GM12801 (cell line): ENCODE data around the gene PLCG1.

Source experiments
- TF ChIP-seq, protein P1 (sequence below): IDR thresholded peaks from one replicate; pipeline ENCODE4 v1.5.1; 2011; ENCODE audit warnings: control low read depth; ENCODE audit not compliant: insufficient read length; ENCODE audit errors: extremely low read depth

The PLCG1 gene

DNA sequence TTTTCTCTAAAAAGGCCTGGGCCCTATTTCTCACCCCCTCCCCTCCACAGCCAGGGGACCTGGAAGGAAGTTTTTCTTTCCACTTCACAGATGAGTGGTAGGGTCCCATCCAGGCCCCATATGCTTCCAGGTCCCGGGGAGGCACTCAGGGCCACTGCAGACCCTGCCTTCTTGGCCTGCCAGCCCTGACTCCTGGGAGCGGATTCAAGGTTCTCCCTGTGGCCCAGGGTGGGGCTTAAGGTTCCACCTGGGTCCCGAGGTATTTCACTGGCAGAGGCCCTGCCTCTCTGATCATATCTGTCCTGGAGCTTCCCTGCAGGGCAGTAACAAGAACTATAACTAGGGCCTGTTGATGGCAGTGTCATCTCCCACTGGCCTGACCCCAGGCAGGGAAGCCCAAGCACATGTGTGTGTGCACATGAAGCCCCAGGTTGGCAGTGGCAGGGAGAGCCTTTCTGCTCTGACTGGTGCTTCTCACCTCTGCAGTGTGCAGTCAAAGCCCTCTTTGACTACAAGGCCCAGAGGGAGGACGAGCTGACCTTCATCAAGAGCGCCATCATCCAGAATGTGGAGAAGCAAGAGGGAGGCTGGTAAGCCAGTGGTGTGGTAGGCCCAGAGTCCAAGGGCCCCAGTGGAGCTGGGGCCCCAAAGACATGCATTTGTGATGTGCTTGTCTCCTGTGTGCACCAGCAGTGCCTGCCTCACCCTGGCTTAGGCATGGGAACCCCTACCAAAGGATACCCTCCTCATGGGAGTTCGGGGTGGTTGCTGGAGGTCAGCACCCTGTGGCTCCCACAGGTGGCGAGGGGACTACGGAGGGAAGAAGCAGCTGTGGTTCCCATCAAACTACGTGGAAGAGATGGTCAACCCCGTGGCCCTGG, 31.2 kb downstream of the PLCG1 start:
- TF ChIP-seq, protein P1, sequence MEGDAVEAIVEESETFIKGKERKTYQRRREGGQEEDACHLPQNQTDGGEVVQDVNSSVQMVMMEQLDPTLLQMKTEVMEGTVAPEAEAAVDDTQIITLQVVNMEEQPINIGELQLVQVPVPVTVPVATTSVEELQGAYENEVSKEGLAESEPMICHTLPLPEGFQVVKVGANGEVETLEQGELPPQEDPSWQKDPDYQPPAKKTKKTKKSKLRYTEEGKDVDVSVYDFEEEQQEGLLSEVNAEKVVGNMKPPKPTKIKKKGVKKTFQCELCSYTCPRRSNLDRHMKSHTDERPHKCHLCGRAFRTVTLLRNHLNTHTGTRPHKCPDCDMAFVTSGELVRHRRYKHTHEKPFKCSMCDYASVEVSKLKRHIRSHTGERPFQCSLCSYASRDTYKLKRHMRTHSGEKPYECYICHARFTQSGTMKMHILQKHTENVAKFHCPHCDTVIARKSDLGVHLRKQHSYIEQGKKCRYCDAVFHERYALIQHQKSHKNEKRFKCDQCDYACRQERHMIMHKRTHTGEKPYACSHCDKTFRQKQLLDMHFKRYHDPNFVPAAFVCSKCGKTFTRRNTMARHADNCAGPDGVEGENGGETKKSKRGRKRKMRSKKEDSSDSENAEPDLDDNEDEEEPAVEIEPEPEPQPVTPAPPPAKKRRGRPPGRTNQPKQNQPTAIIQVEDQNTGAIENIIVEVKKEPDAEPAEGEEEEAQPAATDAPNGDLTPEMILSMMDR, result no peak

DNA sequence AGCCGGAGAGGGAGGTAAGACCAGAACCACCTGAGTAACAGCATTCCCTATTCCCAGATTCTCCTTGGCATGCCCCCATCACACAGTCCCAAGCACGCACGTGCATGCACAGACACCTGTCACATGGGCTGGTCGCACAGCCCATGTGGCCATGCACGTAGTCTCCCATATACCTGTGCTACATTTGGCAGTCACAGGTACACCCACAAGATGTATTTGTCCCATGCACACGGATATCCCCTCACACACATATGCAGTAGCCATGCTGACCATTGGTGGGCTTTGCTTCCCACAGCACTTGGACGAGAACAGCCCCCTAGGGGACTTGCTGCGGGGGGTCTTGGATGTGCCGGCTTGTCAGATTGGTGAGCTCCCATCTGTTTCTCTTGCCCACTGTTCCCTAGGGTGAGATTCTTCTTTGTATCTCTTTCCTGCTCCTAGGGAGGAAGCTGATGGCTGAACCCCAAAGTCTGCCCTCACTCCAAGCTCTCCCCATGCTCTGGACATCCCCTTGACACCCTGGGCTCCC, 31.9 kb downstream of the PLCG1 start:
- TF ChIP-seq, protein P1, result no peak

DNA sequence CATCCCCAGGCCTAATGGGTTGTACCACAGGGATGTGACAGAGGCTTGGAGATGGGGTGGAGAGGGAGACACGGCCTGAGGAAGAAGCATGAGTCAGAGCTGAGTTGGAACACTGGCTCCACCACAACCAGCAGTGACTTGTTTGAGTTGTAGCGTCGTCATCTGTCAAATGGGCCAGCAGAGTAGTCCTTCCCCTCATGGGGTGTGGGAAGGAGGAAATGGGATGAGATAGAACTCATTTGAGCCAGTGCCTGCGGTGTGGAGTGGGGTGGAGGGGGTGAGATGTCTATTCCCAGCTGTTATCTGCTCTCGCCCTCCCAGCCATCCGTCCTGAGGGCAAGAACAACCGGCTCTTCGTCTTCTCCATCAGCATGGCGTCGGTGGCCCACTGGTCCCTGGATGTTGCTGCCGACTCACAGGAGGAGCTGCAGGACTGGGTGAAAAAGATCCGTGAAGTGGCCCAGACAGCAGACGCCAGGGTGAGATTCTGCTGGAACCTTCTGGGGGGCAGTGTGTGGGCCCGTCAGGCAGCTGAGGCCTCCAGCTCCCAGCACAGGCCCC, 32.5 kb downstream of the PLCG1 start:
- TF ChIP-seq, protein P1, result no peak

DNA sequence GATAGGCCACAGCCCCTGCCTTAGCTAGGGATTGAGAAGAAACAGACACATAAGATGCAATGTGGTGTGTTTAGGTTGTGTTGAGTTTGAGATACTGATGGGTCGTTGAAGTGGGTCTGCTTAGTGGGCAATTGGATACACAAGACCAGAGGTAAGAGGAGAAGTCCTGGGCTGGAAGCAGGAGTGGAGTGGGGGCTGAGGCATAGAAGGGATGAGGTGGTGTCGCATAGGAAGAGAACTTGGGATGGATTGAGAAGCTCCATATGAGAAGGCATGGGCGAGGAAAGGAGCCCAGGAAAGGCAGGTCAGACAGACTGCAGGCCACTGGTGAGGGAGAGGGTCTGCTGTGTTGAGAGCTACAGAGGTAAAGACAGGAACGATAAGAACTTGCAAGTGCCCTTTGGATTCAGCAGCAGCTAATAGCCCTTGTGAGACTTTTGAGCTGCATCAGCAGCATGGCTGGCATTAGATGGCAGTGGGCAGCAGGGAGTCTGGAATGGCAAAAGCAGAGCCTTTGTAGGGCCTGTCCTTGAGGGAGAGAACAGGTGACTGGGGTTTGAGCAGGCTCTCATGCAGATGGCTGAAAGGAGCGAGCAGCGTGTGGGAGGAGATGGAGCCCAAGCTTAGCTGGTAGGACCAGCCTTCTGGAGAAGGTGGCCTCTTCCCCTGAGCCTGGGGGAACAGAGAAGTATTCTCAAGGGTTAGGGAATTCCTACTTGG, 33.2 kb downstream of the PLCG1 start:
- TF ChIP-seq, protein P1, result no peak

DNA sequence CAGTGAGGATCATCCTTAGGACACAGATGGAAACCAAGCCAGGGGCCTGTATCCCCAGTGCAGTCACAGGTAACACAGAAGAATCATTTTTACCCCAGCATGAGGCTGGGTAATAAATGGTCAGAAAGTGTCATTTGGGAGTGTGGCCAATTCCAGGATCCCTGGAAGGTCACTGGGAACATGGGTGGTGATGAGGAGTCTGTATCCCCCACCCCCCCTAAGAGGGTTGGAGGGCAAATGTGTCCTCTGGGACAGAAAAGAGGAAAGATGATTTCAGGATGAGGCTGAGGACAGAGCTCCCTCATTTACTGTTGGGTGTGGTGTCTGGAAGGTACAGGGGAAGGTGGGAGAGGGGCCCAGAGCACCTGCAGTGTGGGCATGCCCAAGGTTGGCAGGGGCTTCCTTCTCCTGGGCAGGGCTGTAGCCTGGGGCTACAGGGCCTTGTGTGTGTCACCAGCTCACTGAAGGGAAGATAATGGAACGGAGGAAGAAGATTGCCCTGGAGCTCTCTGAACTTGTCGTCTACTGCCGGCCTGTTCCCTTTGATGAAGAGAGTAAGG, 34.5 kb downstream of the PLCG1 start:
- TF ChIP-seq, protein P1, result no peak

DNA sequence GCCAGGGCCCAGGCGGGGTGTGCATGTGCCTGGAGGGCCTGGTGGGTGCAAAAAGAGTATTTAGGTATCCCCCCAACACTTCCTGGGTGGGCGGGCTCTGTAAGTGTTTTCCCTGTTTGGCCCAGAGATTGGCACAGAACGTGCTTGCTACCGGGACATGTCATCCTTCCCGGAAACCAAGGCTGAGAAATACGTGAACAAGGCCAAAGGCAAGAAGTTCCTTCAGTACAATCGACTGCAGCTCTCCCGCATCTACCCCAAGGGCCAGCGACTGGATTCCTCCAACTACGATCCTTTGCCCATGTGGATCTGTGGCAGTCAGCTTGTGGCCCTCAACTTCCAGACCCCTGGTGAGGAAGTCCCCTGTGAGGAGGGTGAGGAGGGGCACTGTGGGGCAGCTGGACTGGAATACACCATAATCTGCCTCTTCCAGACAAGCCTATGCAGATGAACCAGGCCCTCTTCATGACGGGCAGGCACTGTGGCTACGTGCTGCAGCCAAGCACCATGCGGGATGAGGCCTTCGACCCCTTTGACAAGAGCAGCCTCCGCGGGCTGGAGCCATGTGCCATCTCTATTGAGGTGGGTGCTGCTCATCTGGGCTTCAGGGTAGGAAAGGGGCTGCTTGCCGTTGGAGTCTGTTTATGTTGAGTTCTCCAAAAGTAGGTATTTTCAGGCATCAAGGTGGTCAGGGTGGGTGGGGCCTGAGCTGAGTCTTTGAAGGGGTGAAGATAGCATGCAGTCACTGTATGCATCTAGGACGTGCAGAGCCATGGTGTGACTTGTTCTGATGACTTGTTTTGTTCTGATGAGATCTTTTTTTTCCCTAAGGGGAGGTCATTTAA, 35.2 kb downstream of the PLCG1 start:
- TF ChIP-seq, protein P1, result no peak
